Breast epithelium (tissue), 4 donors: ENCODE data around the gene PLB1. TPM values are rescaled to one million over a fixed set of nuclear protein-coding genes. Genes with fewer than 3 reads are reported as not detected.

Experiments
- DNase-seq, 2 donors: peaks; one replicate each; pipeline ENCODE4 v3.0.0-alpha.2; 2019; ENCODE audit warnings: low spot score in 2 of 2
- H3K27ac ChIP-seq, 2 donors: fragments of 200-600 bp; sonication (generic) in 1 of 2; one replicate each; pipeline ENCODE4 v1.5.1; 2016 to 2019; ENCODE audit warnings: mild to moderate bottlenecking in 1 of 2
- H3K27me3 ChIP-seq, 2 donors: fragments of 200-600 bp; sonication (generic) in 1 of 2; one replicate each; pipeline versions ENCODE4 v1.5.1 to v1.6.0; 2017 to 2019; ENCODE audit warnings: control low read depth in 1 of 2, mild to moderate bottlenecking in 1 of 2
- H3K36me3 ChIP-seq: fragments of 200-600 bp; one replicate; pipeline ENCODE4 v1.5.1; 2019
- H3K4me1 ChIP-seq, 2 donors: fragments of 200-600 bp; sonication (generic); one replicate each; pipeline ENCODE4 v1.5.1; 2016 to 2019; ENCODE audit warnings: control low read depth in 1 of 2
- H3K4me3 ChIP-seq, 3 donors: fragments of 200-600 bp; sonication (generic); 1 replicate in 2 of 3; 2 replicates in 1 of 3; pipeline ENCODE4 v1.5.1; 2016 to 2019; ENCODE audit warnings: mild to moderate bottlenecking in 3 of 3, moderate library complexity in 2 of 3
- H3K9me3 ChIP-seq, 2 donors: fragments of 200-600 bp; sonication (generic) in 1 of 2; one replicate each; pipeline ENCODE4 v1.5.1; 2016 to 2019; ENCODE audit warnings: control low read depth in 1 of 2
- CTCF ChIP-seq, 3 donors: fragments of 450-650 bp; IDR thresholded peaks; one replicate each; pipeline ENCODE4 v1.5.1; 2016 to 2017; ENCODE audit warnings: antibody characterized with exemption in 3 of 3, mild to moderate bottlenecking in 3 of 3, moderate library complexity in 3 of 3
- POLR2A ChIP-seq: fragments of 450-650 bp; IDR thresholded peaks from one replicate; pipeline ENCODE4 v1.6.1; 2016; ENCODE audit warnings: antibody characterized with exemption, mild to moderate bottlenecking, moderate library complexity
- POLR2AphosphoS5 ChIP-seq, 3 donors: sonication (generic); formaldehyde crosslinking; IDR thresholded peaks; one replicate each; pipeline ENCODE4 v1.6.1; 2017; ENCODE audit warnings: antibody characterized with exemption in 3 of 3
- intact Hi-C: fragments of 100-400 bp; cut with DNase I; formaldehyde crosslinking; loops from one replicate; pipeline ENCODE4 v1.15.1; 2023; ENCODE audit warnings: low total_unique reads
- total RNA-seq, 3 donors: library from RNA; depleted of rRNA; stranded (reverse); fragments of >200 nt; gene quantifications; one replicate each; pipeline ENCODE4 v1.1.0, GENCODE V29; 2016

Gene PLB1
- total RNA-seq, 3 donors from 2014 or later, result 5.6 to 11.9 (median 8.8) TPM

GRCh38 chr2:28616396-28616999 lies 120.6 kb downstream of the PLB1 start:
- no peak for DNase-seq
- intact Hi-C loops, result no loop called here
- no peak for TF ChIP-seq POLR2AphosphoS5 (IDR thresholded peaks at IDR 0.05)
- TF ChIP-seq POLR2A, result no peak
- TF ChIP-seq CTCF (IDR thresholded peaks at IDR 0.05), result no peak
- Histone ChIP-seq H3K27ac (no peak overlapping the region), H3K4me3 (no peak overlapping the region), H3K4me1 (no peaks in the 10 kb centered on the region), H3K27me3 (no peaks in the 10 kb centered on the region), H3K9me3 (no peaks in the 10 kb centered on the region), H3K36me3 (no peaks in the 10 kb centered on the region)

GRCh38 chr2:28617502-28618184 lies 121.8 kb downstream of the PLB1 start:
- Histone ChIP-seq H3K4me3 (no peak overlapping the region), H3K27ac (no peak overlapping the region), H3K27me3 (no peaks in the 10 kb centered on the region), H3K36me3 (no peaks in the 10 kb centered on the region), H3K9me3 (no peaks in the 10 kb centered on the region), H3K4me1 (peaks cover 0 to 4% of the 10 kb centered on the region in 2 donors)
- TF ChIP-seq CTCF (IDR thresholded peaks at IDR 0.05) (no peak), POLR2A (no peak), POLR2AphosphoS5 (IDR thresholded peaks at IDR 0.05) (no peak)
- intact Hi-C loops, result no loop called here
- DNase-seq, result no peak

DNA sequence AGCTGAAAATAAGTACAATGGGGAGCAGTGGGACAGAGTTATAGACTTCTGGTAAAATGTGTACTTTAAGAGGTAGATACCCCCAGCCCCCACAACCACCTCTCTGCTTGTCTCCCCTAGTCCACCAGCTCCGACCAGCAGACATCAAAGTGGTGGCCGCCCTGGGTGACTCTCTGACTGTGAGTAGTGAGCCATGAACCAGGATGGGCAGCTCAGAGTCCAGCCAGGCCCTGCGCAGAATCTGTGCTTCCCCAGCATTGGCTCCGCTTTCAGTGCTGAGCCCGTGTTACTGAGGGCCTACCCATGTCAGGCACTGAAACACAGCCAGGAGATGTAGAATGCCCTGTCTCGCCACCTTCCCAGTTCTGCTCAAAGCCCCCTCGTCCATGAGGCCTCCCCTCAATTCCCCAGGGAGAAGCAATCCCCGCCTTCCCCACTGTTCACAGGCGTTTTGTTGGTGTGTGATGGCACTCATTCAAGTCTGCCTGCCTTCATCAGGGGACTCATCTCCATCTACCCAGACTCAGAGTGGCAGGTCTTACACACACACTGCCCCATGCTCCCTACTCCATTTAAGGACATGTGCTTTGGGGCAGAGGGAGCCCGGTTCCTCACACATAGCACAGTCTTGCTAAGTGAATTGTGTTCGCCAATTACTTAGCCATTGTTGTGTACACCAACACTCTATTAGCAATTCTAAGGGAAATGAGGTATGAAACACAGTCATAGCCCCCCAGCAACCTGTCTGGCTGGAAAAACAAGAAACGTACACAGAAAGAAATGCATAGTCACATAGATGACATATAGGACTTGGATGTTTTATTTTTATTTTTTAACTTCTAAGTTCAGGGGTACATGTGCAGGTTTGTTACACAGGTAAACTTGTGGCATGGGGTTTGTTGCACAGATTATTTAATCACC lies 122.6 kb downstream of the PLB1 start:
- no peak for DNase-seq
- no peaks in the 10 kb centered on the region for H3K27me3 ChIP-seq
- H3K36me3 ChIP-seq, result no peaks in the 10 kb centered on the region
- TF ChIP-seq CTCF (IDR thresholded peaks at IDR 0.05) (no peak), POLR2AphosphoS5 (IDR thresholded peaks at IDR 0.05) (no peak), POLR2A (no peak)
- intact Hi-C loops, result no loop called here
- H3K9me3 ChIP-seq, result no peaks in the 10 kb centered on the region
- peaks cover 0 to 4% of the 10 kb centered on the region in 2 donors for H3K4me1 ChIP-seq
- no peak overlapping the region for H3K27ac ChIP-seq
- H3K4me3 ChIP-seq, result no peak overlapping the region

DNA sequence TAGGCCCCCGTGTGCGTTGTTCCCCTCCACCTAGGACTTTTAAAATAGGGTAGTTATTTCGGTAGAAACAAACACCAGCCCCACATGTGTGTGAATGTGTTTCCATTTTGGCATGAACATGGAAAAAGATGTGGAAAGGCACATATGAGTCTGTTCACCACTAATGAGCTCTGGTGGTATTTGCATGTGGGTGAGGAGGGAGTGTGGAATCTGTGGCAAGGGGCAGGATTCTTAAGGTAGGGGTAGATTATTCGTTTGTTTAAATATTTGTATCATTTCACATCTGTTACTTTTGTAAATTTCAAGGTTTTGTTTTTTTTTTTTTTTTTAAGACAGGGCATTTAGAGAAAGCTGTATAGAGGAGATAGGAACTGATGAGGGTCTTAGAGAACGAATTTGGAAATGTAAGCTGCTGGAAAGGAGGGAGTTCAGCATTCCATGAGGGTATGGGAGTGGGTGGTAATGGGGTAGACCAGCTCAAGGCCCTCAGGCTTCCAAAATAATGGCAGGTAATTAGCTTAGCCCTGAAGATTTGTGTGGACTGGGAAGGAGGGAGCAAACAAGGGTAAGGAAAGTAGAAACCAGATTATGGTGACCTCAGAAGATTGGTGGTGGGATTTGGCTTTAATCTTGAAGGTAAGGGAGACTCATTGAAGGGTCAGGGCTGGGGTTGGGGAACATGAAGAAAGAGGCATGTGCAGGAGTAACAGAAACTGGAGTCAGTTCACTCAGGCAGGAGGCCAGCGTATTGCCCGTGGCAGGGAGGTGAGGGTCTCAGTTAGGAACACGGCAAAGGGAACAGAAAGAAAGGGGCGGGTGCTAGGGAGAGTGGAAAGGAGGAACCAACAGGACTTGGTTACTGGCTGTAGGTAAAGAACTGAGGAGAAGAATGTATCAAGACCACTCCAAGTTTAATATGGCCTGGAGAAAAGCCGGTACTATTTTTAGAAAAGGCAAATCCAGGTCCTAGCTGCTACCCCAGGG lies 123.6 kb downstream of the PLB1 start:
- H3K4me1 ChIP-seq, result peaks cover 0 to 4% of the 10 kb centered on the region in 2 donors
- H3K27ac ChIP-seq, result peak overlapping the region in 1 of 2 donors; percentile 94
- H3K4me3 ChIP-seq, result no peak overlapping the region
- H3K27me3 ChIP-seq, result no peaks in the 10 kb centered on the region
- no peaks in the 10 kb centered on the region for H3K9me3 ChIP-seq
- intact Hi-C loops, result no loop called here
- H3K36me3 ChIP-seq, result no peaks in the 10 kb centered on the region
- no peak for DNase-seq
- TF ChIP-seq POLR2A (no peak), CTCF (IDR thresholded peaks at IDR 0.05) (no peak), POLR2AphosphoS5 (IDR thresholded peaks at IDR 0.05) (no peak)
